Tibial nerve (tissue), 4 donors: ENCODE results near the gene KIF20B. TPM values are rescaled to one million over a fixed set of nuclear protein-coding genes. Genes with fewer than 3 reads are reported as not detected.

Experiments used
- DNase-seq, 2 donors: peaks; one replicate each; pipeline ENCODE4 v3.0.0-alpha.2; 2019; ENCODE audit warnings: low spot score in 2 of 2
- H3K27ac ChIP-seq, 4 donors: fragments of 200-600 bp; sonication (generic) in 3 of 4; one replicate each; pipeline ENCODE4 v1.5.1; 2017 to 2019; ENCODE audit warnings: mild to moderate bottlenecking in 1 of 4
- H3K27me3 ChIP-seq, 2 donors: fragments of 200-600 bp; sonication (generic) in 1 of 2; one replicate each; pipeline versions ENCODE4 v1.5.1 to v1.6.0; 2017 to 2019
- H3K36me3 ChIP-seq, 3 donors: fragments of 200-600 bp; sonication (generic); one replicate each; pipeline ENCODE4 v1.5.1; 2018 to 2019
- H3K4me1 ChIP-seq, 4 donors: fragments of 200-600 bp; sonication (generic) in 3 of 4; one replicate each; pipeline ENCODE4 v1.5.1; 2017 to 2019
- H3K4me3 ChIP-seq, 4 donors: fragments of 200-600 bp; sonication (generic) in 3 of 4; one replicate each; pipeline ENCODE4 v1.5.1; 2017 to 2019; ENCODE audit warnings: mild to moderate bottlenecking in 1 of 4, moderate library complexity in 1 of 4
- H3K9me3 ChIP-seq, 4 donors: fragments of 200-600 bp; sonication (generic) in 3 of 4; one replicate each; pipeline ENCODE4 v1.5.1; 2017 to 2019
- CTCF ChIP-seq, 5 experiments: fragments of 200-600 bp in 3 of 5; fragments of 450-650 bp in 2 of 5; sonication (generic) in 3 of 5; IDR thresholded peaks; one replicate each; pipeline ENCODE4 v1.5.1; 2016 to 2019; ENCODE audit warnings: antibody characterized with exemption in 5 of 5, mild to moderate bottlenecking in 3 of 5, moderate library complexity in 2 of 5
- EP300 ChIP-seq, 2 donors: sonication (generic); formaldehyde crosslinking; IDR thresholded peaks; one replicate each; pipeline ENCODE4 v1.6.1; 2017; ENCODE audit warnings: antibody characterized with exemption in 2 of 2, mild to moderate bottlenecking in 1 of 2
- POLR2A ChIP-seq, 2 donors: fragments of 450-650 bp; IDR thresholded peaks; one replicate each; pipeline ENCODE4 v1.6.1; 2017; ENCODE audit warnings: antibody characterized with exemption in 2 of 2, mild to moderate bottlenecking in 2 of 2, moderate library complexity in 2 of 2
- WGBS, 2 donors: methylation state at CpG; one replicate each; pipeline ENCODE4 v1.1.5; 2018; 5-methylcytosine and 5-hydroxymethylcytosine counted together
- total RNA-seq, 4 donors: library from RNA; depleted of rRNA; stranded (reverse); fragments of >200 nt; gene quantifications; one replicate each; pipeline ENCODE4 v1.1.0, GENCODE V29; 2016

The KIF20B gene
- total RNA-seq, 4 donors from 2014 or later = 1.6 to 4.8 (median 2.3) TPM

GRCh38 chr10:89655722-89656121 is 45.7 kb upstream of the KIF20B start:
- 89 to 94% methylated on average over 1 of the region's 1 CpG for WGBS, 2 donors
- H3K9me3 ChIP-seq = peaks cover 0 to 7% (median 0%) of the 10 kb centered on the region in 4 donors
- TF ChIP-seq CTCF (IDR thresholded peaks at IDR 0.05) (no peak), EP300 (IDR thresholded peaks at IDR 0.05) (no peak), POLR2A (IDR thresholded peaks at IDR 0.05) (no peak)
- no peaks in the 10 kb centered on the region for H3K36me3 ChIP-seq
- H3K4me1 ChIP-seq = peaks cover 0 to 5% (median 0%) of the 10 kb centered on the region in 4 donors
- H3K4me3 ChIP-seq = no peak overlapping the region
- H3K27me3 ChIP-seq = no peaks in the 10 kb centered on the region
- no peak overlapping the region for H3K27ac ChIP-seq
- no peak for DNase-seq

DNA sequence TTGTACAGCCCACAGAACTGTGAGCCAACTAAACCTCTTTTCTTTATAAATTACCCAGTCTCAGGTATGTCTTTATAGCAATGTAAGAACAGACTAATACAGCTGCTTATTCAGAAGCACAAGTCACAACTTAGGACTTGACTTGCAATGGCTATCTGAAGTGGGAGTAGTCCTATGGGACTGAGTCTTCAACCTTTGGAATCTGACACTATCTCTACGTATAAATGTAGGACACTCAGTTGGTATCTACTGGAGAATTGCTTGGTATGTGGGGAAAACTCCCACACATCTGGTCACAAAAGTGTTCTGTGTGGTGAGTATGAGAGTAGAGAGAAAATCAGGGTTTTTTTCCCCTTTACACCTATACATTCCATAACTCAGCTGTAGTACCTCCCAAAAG is 44.1 kb upstream of the KIF20B start:
- 64 to 67% methylated on average over 1 of the region's 1 CpG for WGBS, 2 donors
- Histone ChIP-seq H3K9me3 (peaks cover 0 to 7% (median 0%) of the 10 kb centered on the region in 4 donors), H3K4me3 (no peak overlapping the region), H3K36me3 (no peaks in the 10 kb centered on the region), H3K27me3 (no peaks in the 10 kb centered on the region), H3K27ac (no peak overlapping the region), H3K4me1 (peaks cover 0 to 5% (median 0%) of the 10 kb centered on the region in 4 donors)
- TF ChIP-seq EP300 (IDR thresholded peaks at IDR 0.05) (no peak), CTCF (IDR thresholded peaks at IDR 0.05) (no peak), POLR2A (IDR thresholded peaks at IDR 0.05) (no peak)
- DNase-seq = no peak

GRCh38 chr10:89659143-89660131 is 42.0 kb upstream of the KIF20B start:
- Histone ChIP-seq H3K27me3 (no peaks in the 10 kb centered on the region), H3K9me3 (peaks cover 0 to 7% (median 0%) of the 10 kb centered on the region in 4 donors), H3K4me1 (peaks cover 0 to 5% (median 0%) of the 10 kb centered on the region in 4 donors), H3K36me3 (no peaks in the 10 kb centered on the region), H3K4me3 (no peak overlapping the region), H3K27ac (no peak overlapping the region)
- TF ChIP-seq CTCF (IDR thresholded peaks at IDR 0.05) = no peak
- TF ChIP-seq EP300 (IDR thresholded peaks at IDR 0.05) = no peak
- no peak for TF ChIP-seq POLR2A (IDR thresholded peaks at IDR 0.05)
- WGBS, 2 donors = 67 to 70% methylated on average over 10 of the region's 10 CpGs
- DNase-seq = no peak

DNA sequence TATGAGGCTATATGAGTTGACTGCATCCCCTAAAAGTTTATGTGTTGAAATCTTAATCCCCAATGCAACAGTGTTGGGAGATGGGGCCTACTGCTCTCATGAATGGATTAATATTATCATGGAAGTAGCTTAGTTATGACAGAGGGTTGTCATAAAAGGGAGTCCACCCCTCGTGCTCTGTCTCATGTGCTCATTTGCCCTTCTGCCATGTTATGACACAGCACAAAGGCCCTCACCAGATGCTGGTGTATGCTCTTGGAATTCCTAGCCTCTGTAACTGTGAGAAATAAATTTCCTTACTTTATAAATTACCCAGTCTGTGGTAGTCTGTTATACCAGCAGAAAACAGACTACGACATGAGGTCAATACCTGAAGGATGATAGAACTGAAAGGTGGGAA is 38.8 kb upstream of the KIF20B start:
- TF ChIP-seq POLR2A (IDR thresholded peaks at IDR 0.05) (no peak), EP300 (IDR thresholded peaks at IDR 0.05) (no peak), CTCF (IDR thresholded peaks at IDR 0.05) (no peak)
- Histone ChIP-seq H3K27me3 (no peaks in the 10 kb centered on the region), H3K27ac (no peak overlapping the region), H3K4me1 (peaks cover 0 to 5% (median 0%) of the 10 kb centered on the region in 4 donors), H3K9me3 (no peaks in the 10 kb centered on the region), H3K36me3 (no peaks in the 10 kb centered on the region), H3K4me3 (no peak overlapping the region)
- no peak for DNase-seq
- whole genome bisulfite sequencing, 2 donors = 68 to 87% methylated on average over 2 of the region's 2 CpGs

DNA sequence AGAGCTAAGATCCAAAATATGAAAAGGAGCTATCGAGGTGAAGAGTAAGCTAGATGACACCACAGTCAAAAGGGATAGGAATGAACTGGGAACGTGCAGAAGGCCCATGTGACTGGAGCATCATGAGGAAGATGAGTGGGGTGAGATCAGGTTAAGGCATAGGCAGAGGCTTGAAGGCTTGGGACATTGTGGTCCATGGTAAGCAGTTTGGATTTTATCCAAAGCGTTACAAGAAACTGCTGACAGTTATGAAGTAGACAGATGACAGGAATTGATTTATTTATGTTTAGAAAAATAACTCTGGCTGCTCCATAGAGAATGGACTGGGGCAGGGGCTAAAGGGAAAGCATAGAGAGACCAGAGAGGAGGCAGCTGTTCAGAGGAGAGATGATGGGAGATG is 38.2 kb upstream of the KIF20B start:
- peaks cover 0 to 5% (median 0%) of the 10 kb centered on the region in 4 donors for H3K4me1 ChIP-seq
- H3K36me3 ChIP-seq = no peaks in the 10 kb centered on the region
- WGBS, 2 donors = 63 to 69% methylated on average over 3 of the region's 3 CpGs
- H3K27me3 ChIP-seq = no peaks in the 10 kb centered on the region
- TF ChIP-seq POLR2A (IDR thresholded peaks at IDR 0.05) = no peak
- TF ChIP-seq EP300 (IDR thresholded peaks at IDR 0.05) = no peak
- TF ChIP-seq CTCF (IDR thresholded peaks at IDR 0.05) = no peak
- H3K9me3 ChIP-seq = no peaks in the 10 kb centered on the region
- DNase-seq = no peak
- H3K27ac ChIP-seq = no peak overlapping the region
- H3K4me3 ChIP-seq = no peak overlapping the region
